SIG-M5 treated with dmso at 0.1 percent for 504 hours (cell line): ENCODE data around the gene CXCL3.

Experiments used
- DNase-seq: peaks from one replicate; lab custom pipeline; 2025; ENCODE audit not compliant: unreplicated experiment; lab: John Stamatoyannopoulos, UW

CXCL3 gene

DNA sequence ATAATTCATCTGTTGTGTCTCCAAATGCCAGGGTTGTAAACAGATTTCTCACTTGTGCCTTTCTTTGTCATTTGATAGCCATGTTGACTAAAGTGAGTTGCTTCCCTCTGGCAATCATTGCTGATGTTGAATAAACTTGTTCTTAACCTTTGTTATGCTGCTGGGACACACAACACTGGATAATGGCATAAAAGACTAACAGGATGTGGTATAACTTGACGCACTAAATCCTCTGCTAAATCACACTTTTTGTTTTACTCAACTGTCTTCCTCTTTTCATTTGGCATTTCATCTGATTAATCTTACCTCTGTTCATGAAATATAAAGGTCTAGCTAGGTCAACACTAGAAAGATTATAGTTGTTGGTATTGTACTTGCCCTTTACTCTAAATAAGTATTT, 22.4 kb downstream of the CXCL3 start:
- DNase-seq = no peak

GRCh38 chr4:74015126-74015780, 23.2 kb downstream of the CXCL3 start:
- DNase-seq = no peak

- DNase-seq = no peak
Observed at GRCh38 chr4:74014332-74014731, 24.2 kb downstream of the CXCL3 start.

- no peak for DNase-seq
Observed at GRCh38 chr4:74013264-74013663, 25.2 kb downstream of the CXCL3 start.

DNA sequence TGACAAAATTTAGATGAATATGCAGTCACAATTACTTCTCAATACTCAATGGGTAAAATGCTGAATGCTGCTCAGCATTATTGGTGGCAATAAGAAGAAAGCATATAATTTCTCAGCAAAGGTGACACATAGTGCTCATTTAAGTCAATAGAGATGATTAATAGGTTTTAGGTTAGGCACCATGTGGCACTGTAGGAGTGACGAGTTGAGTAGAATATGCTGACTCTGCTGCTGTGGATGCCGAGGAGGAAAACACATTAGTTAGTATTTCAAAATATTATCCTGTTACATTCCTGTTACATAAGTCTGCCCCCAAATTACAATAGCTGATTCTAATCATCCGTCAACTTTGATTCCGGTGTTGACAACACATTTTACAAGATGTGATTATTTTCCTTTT, 26.4 kb downstream of the CXCL3 start:
- DNase-seq = no peak

- no peak for DNase-seq
Observed at GRCh38 chr4:74009307-74009706, 29.2 kb downstream of the CXCL3 start.

- no peak for DNase-seq
Observed at GRCh38 chr4:74006009-74006476, 32.4 kb downstream of the CXCL3 start.

- DNase-seq = no peak
Observed at GRCh38 chr4:74005528-74005927, 33.0 kb downstream of the CXCL3 start.

DNA sequence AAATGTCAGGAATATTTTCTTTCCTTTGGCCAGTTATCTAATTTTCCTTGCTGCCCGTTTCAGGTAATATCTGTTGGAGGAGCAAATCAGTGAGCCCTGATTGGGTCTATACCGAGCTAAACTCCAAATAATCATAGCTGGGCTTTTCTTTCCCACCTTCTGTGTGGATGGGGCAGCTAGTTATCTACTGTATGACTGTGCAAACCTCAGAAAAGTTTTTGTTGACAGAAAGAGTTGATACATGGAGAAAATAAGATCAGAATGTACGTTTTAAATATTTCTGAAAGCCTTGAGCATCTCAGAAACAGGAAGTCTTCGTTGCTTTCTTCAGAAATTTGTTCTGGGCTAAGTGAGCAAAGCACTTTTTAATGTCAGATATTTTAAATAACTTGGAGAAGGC, 33.8 kb downstream of the CXCL3 start:
- no peak for DNase-seq

GRCh38 chr4:74000301-74000700, 38.2 kb downstream of the CXCL3 start:
- DNase-seq = no peak

DNA sequence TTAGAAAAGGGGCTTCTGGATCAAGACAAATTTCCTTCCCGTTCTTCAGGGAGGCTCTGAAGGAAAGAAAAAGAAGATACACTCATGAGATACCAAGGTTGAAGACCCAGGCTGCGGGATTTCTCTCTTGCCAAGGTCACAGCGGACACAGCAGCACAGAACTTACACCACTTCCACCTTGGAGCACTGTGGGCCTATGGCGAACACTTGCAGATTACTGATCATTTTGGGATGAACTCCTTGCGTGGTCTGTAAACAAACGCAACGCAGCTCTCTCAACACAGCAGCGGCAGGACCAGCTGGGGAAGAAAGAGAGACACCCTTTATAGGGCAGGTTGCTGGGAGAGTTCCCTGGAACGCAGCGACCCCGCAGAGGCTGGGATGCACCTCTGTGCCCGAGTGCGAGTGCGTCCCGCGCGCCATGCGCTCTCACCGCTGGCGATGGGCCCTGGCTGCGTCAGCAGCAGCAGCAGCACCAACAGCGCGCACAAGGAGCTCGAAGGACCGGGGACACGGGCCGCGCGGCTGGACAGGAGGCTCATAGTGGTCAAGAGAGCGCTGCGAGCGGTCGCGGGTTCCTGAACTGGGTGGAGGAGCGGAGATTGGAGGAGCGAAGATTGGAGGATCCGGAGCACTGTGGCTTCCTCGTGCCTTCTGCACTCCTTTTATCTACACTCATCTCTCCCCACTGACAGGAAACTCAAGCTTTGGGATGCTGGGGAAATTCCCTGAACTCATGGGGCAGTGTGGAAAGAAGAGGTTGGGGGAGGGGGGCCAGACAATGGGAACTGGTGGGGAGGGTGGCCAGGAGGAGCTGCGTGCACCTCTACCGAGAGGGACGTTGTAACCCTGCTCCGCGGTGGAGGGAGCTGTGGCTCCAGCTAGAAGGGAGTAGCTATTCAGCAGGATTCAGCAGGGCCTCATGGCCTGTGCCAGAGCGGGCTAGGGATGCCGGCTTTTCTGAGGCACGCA, 40.2 kb downstream of the CXCL3 start, which contains the start of gene CXCL5:
CXCL5 (minus strand) TSS at position 638 of the 972 bp plus-strand sequence; CDS start at position 542, 96 bp downstream.
- no peak for DNase-seq

GRCh38 chr4:73992050-73992449, 46.4 kb downstream of the CXCL3 start:
- no peak for DNase-seq

- DNase-seq = no peak
Observed at GRCh38 chr4:73991742-73992000, 46.8 kb downstream of the CXCL3 start.

DNA sequence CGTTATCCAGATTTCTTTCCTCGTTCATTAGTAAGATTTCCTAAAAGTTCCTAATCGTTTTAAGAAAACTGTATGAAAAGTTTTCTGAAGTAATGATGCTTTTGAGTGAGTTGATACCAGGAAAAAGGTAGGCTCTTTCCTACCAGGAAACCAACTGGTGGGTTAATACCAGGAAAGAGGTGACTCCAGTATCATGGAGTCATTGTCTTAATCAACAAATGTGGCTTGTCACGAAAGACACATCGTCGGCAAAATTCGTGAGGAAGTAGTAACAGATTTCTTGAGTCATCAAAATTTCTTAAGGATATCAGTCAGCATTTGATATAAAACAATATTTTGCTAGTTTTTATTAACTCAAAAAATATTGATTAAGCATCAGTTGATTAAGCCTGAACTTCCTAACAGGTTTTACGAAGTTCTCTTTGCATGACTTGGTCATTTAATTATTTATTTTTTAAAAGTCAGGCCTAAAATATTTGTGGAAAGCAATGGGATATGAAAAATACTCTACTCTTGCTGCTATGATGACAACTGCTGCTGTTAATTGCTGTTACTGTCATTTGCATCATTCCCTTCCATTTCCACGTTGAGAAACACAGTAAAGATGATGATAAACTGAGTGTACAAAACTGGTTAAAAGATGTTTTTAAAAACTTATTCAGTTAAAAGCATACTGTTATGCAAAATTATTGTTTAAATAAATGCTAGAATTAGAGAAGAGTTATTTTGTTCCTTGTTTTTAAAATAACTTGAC, 47.3 kb downstream of the CXCL3 start:
- DNase-seq = no peak

DNA sequence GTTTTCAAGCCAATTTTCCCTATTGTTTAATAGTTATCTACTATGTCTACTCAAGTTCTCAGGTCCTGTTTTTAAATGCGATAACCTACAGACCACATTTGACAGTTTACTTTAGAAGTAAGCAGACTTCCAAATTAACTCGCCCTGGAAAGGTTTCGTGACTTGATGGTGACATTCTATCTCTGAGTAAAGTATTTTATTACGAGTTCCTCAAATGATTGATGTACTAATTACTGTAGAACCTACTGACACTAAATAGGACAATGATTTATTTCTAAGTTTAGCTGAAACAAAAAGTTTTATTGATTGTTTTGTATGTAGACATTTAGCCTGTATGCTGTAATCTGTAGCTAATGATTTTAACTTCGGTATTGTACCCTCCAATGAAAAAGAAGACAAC, 48.6 kb downstream of the CXCL3 start:
- no peak for DNase-seq

GRCh38 chr4:73989031-73989430, 49.5 kb downstream of the CXCL3 start:
- no peak for DNase-seq

- no peak for DNase-seq
Observed at GRCh38 chr4:73988061-73988460, 50.4 kb downstream of the CXCL3 start, which contains the start of gene PPBP. PPBP (minus strand) TSS chr4:73988190; CDS start chr4:73988103, 87 bp downstream.
